ENCODE data around the gene PTPN5.

- no peak for TF ChIP-seq POLR2A (IDR thresholded peaks at IDR 0.05)
- no peak for TF ChIP-seq CTCF (IDR thresholded peaks at IDR 0.05)
- TF ChIP-seq POLR2AphosphoS5 (IDR thresholded peaks at IDR 0.05), result no peak
Observed at GRCh38 chr11:18705651-18706281, 85.8 kb downstream of the PTPN5 start.

All from prostate gland (tissue), 2 donors.